ENCODE data around the gene KCNK3.

The KCNK3 gene

DNA sequence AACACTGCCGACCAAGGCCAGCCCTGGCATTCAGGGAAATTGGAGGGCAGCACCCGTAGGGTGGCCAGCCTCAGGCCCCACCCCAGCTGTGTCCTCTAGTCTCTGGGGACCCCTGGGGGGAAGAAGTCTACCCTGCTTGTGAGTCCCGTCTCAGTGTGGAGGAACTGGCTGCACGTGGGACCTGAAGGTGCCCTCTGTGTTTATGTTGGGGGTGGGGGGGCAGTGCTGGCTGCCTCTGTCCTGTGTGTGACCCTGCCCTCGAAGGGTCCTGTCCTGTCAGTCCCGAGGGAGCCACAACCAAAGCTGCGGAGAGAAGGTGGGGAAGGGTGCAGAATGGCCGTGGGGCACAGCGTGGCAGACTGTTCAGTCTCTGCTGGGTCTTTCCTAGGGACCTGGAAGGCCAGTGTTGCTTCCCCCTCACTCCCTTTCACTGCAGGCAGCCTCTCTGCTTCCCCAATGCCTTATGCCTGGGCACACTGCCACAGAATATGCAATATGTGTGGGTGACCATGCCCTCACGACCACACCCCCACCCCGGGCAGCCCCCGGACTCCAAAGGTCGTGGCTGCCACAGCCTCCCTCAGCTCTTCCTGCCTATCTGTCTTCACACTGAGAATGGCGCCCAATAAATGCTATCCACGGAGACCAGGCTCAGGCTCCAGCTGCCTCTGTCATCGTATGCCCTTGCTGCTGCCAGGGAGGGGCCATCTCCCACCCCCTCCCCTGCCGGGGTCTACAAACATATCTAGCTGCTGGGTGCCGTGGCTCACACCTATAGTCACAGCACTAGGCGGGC lies 38.2 kb downstream of the KCNK3 start:
- H3K4me3 ChIP-seq (ENCODE audit: low read depth, low read length): no peak overlapping the region
- TF ChIP-seq, protein P1, sequence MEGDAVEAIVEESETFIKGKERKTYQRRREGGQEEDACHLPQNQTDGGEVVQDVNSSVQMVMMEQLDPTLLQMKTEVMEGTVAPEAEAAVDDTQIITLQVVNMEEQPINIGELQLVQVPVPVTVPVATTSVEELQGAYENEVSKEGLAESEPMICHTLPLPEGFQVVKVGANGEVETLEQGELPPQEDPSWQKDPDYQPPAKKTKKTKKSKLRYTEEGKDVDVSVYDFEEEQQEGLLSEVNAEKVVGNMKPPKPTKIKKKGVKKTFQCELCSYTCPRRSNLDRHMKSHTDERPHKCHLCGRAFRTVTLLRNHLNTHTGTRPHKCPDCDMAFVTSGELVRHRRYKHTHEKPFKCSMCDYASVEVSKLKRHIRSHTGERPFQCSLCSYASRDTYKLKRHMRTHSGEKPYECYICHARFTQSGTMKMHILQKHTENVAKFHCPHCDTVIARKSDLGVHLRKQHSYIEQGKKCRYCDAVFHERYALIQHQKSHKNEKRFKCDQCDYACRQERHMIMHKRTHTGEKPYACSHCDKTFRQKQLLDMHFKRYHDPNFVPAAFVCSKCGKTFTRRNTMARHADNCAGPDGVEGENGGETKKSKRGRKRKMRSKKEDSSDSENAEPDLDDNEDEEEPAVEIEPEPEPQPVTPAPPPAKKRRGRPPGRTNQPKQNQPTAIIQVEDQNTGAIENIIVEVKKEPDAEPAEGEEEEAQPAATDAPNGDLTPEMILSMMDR (IDR thresholded peaks at IDR 0.05; ENCODE audit: borderline replicate concordance, insufficient read depth, low read depth, low read length): no peak

DNA sequence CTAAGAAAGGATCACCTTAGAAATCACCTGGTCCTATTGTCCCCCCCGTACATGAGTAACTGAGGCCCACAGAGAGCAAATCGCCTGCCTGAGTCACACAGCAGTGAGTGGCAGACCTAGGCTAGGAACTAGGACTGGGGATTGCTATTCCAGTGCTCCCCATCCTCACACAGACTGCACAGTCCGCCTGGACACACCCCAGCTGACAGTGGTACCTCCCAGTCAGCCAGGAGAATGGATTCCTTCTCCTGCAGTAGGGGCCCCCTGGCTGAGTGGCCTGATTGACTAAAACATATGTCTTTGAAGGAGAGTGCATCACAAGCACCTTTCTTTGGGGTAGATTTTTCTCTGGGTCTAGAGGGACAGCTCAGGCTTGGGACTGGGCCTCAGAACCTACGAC lies 39.2 kb downstream of the KCNK3 start:
- TF ChIP-seq, protein P1 (IDR thresholded peaks at IDR 0.05; ENCODE audit: borderline replicate concordance, insufficient read depth, low read depth, low read length): no peak
- H3K4me3 ChIP-seq (ENCODE audit: low read depth, low read length): no peak overlapping the region

DNA sequence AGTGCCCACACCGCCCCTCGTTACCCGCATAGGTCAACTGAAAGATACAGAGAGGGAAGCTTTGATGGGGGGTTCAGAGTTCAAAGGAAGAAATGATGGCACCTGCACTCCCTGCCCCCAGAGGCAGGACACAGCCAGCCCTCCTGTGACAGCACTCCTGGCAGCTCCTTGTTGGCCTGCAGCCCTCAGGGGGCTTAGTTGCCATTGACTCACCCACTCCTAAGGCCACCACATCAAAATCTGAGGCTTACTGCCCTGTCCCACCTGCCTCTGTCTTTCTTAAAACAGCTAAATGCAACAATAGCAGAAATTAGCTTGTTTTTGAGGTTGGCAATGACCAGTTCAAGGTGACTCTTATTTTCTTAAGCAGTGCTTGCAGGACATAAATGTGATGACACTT lies 39.9 kb downstream of the KCNK3 start:
- TF ChIP-seq, protein P1 (IDR thresholded peaks at IDR 0.05; ENCODE audit: borderline replicate concordance, insufficient read depth, low read depth, low read length): no peak

DNA sequence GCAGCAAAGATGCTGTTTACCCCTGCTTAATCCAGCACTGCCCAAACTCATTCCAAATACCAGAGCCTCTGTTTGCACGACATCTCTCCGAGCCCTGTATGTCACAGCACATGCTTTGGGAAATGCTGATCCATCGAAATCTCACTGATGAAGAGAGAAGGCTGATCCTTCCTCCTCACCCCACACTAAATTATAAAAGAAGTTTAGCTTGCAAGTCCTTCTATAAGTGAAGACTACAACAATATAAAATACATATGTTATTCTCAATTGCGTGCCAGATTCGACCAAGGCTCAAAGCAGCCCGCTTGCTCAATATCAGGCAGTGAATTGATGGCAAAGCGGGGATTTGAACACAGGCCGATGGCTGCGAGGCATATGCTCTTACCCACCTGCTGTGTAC lies 40.9 kb downstream of the KCNK3 start:
- TF ChIP-seq, protein P1 (IDR thresholded peaks at IDR 0.05; ENCODE audit: borderline replicate concordance, insufficient read depth, low read depth, low read length): no peak
- H3K4me3 ChIP-seq (ENCODE audit: low read depth, low read length): no peak overlapping the region

More for the DNA sequence above, 39.9 kb downstream of the KCNK3 start:
- no peak overlapping the region for H3K4me3 ChIP-seq (ENCODE audit: low read depth, low read length)

DNA sequence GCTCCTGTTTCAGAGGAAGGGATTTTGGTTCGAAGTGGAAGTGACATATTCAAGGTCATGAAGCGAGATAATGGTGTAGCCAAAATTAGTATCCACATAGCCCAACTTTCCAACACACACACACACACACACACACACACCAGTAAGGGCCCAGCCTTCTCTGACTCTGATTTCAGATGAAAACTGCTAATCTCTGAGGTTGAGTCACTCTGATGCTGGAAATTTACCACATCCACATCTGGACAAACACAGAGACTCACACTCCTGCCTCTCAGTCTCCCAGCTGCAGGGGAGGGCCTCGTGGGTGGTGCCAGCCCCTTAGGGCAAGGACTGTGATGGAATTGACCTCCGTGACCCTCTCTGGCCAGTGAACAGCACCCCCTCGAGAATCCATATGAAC lies 42.6 kb downstream of the KCNK3 start:
- TF ChIP-seq, protein P1 (IDR thresholded peaks at IDR 0.05; ENCODE audit: borderline replicate concordance, insufficient read depth, low read depth, low read length): no peak
- no peak overlapping the region for H3K4me3 ChIP-seq (ENCODE audit: low read depth, low read length)

DNA sequence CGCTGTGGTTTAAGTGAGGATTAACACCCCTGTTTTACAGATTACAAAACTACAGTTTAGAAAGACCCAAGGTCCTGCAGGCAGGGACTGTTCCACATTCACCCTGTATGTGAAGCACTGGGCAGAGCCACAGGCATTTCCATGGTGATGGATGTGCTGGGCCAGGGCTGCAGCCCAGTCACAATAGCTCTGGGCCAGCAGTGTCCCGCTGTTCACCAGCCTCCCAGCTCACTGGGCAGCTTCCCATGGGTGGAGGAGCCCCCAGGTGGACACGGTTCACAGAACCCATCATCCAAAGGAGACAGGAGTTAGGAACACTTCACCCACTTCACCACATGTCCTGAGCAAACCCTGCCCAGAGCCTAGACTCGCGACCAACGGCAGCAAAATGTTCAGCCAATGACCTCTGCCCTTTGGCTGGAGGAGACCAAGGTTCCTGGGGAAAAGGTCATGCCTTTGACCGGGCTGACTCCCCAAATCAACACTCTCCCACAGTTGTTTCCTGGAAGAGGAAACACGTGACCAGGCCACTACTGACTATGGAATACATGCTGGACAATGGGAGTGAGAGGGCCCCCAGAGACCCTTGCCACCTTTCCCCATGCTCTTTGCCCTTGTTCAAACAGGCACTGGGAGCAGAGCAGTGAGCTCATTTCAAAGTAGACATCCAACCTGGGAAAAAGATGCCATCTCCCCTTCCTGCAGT lies 43.5 kb downstream of the KCNK3 start:
- no peak overlapping the region for H3K4me3 ChIP-seq (ENCODE audit: low read depth, low read length)
- TF ChIP-seq, protein P1 (IDR thresholded peaks at IDR 0.05; ENCODE audit: borderline replicate concordance, insufficient read depth, low read depth, low read length): no peak

DNA sequence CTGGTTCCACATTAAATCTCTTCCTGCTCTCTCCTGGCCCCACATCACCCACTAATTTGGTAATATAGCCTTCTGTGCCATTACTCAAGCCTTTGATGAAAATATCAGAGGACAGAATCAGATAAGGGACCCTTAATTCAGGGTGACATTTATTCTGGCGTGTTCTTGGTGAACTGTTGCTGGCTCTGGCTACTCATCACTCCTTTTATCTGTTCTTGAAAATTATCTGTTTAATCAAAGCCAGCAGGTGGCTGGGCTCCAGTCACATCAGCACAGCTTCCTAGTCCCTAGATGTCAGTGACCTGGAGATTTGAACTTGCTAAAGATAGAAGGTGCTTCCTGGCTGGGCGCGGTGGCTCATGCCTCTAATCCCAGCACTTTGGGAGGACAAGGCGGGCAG lies 44.7 kb downstream of the KCNK3 start:
- TF ChIP-seq, protein P1 (IDR thresholded peaks at IDR 0.05; ENCODE audit: borderline replicate concordance, insufficient read depth, low read depth, low read length): no peak

More for the DNA sequence above, 44.7 kb downstream of the KCNK3 start:
- no peak overlapping the region for H3K4me3 ChIP-seq (ENCODE audit: low read depth, low read length)

Measured in GM12875 (cell line).